ENCODE data around the gene RPH3AL.

DNA sequence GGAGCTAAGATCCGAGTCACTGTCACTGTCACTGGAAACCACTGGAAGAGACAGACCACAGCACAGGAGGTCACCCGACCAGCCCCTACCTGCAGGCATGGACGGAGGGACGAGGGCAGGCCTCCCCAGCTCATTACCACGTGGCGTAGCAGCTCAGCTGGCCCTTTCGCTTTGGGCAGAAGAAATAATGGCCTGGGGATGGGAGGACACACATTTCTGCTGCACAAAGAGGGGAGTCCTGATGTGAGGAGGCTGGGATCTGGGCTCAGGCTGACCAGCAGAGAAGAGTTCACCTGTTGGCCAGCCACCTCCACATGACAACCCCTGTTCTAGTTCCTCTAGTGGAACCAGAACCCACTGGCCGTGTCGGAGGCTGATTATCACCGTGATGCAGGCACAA, 132.9 kb downstream of the RPH3AL start:
- TF ChIP-seq, protein P1, sequence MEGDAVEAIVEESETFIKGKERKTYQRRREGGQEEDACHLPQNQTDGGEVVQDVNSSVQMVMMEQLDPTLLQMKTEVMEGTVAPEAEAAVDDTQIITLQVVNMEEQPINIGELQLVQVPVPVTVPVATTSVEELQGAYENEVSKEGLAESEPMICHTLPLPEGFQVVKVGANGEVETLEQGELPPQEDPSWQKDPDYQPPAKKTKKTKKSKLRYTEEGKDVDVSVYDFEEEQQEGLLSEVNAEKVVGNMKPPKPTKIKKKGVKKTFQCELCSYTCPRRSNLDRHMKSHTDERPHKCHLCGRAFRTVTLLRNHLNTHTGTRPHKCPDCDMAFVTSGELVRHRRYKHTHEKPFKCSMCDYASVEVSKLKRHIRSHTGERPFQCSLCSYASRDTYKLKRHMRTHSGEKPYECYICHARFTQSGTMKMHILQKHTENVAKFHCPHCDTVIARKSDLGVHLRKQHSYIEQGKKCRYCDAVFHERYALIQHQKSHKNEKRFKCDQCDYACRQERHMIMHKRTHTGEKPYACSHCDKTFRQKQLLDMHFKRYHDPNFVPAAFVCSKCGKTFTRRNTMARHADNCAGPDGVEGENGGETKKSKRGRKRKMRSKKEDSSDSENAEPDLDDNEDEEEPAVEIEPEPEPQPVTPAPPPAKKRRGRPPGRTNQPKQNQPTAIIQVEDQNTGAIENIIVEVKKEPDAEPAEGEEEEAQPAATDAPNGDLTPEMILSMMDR (IDR thresholded peaks at IDR 0.05): no peak
- no peak for TF ChIP-seq POLR2A (IDR thresholded peaks at IDR 0.05)
